Measurements from ENCODE around the gene ZNF827.

DNA sequence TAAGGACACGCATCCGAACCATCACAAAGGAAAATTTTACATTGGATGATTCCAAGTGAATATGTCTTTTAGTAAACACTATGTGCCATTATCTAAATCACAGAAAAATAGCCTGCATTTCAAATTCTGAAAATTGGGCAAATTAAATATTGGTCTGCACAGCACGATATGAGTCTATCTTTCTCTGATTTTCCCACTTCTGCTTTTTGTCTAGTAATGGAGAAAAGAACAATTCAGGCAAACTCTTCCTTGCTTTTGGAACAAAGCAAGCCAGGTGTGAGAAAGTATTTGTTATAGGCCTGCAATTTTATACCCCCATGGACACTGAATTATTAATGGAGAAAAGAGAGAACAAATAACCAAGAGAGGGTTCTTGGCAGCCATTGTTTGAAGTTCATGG lies 97.8 kb downstream of the ZNF827 start:
- TF ChIP-seq ZNF384 (IDR thresholded peaks at IDR 0.05) = no peak
- no peak for TF ChIP-seq FOXM1 (IDR thresholded peaks at IDR 0.05; ENCODE audit: borderline replicate concordance)
- TF ChIP-seq, protein P1, sequence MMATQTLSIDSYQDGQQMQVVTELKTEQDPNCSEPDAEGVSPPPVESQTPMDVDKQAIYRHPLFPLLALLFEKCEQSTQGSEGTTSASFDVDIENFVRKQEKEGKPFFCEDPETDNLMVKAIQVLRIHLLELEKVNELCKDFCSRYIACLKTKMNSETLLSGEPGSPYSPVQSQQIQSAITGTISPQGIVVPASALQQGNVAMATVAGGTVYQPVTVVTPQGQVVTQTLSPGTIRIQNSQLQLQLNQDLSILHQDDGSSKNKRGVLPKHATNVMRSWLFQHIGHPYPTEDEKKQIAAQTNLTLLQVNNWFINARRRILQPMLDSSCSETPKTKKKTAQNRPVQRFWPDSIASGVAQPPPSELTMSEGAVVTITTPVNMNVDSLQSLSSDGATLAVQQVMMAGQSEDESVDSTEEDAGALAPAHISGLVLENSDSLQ (IDR thresholded peaks at IDR 0.05) = no peak

Data from HEK293T (cell line).